GM19467 (cell line): ENCODE data around the gene SFSWAP.
"Not testable (repeated sequence)": the region's sequence is repeated elsewhere in the genome, so short reads cannot be mapped to it uniquely, and the experiment has no call there.

Experiments used
- ATAC-seq: cut with Tn5 transposase; IDR thresholded peaks from one replicate; pipeline ENCODE4 v1.9.1; 2021; ENCODE audit warnings: mild to moderate bottlenecking, moderate library complexity; ENCODE audit not compliant: unreplicated experiment

Gene SFSWAP

GRCh38 chr12:131734336-131735152 lies 23.7 kb downstream of the SFSWAP start:
- ATAC-seq = no peak

GRCh38 chr12:131735153-131735456 lies 24.2 kb downstream of the SFSWAP start:
- no peak for ATAC-seq

GRCh38 chr12:131735476-131736445 lies 24.9 kb downstream of the SFSWAP start:
- ATAC-seq = no peak

DNA sequence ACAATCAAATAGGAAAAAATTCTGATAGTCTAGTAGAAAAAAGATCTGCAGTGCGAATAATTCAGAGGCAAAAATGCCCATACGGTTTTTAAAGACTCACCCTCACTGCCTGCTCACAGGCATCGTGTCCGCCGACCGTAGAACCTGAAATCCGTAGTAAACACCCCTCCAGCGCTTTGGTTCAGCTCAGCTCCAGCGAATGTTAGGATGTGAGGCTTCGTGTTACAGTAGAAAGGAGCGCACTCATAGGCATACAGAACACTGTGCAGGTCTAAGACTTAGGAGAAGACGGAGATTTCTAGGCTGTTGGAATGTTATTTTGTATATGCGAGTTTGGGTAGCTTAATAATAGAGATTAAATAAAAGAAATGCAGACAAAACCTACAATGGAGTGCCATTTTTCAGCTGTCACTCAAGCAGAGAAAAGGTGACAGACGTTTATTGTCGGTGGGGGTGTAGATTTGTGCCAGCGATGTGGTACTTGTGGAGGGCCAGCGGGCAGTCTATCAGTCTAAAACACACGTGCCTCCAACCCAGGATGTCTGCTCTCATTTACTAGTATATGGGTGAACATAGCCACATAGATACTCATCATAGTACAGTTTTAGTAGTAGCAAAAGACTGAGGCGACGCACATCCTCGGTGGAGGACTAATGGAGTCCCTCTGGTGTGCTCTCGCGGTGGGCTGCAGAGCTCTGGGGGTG lies 25.7 kb downstream of the SFSWAP start:
- ATAC-seq = no peak

GRCh38 chr12:131737150-131737827 lies 26.4 kb downstream of the SFSWAP start:
- no peak for ATAC-seq

DNA sequence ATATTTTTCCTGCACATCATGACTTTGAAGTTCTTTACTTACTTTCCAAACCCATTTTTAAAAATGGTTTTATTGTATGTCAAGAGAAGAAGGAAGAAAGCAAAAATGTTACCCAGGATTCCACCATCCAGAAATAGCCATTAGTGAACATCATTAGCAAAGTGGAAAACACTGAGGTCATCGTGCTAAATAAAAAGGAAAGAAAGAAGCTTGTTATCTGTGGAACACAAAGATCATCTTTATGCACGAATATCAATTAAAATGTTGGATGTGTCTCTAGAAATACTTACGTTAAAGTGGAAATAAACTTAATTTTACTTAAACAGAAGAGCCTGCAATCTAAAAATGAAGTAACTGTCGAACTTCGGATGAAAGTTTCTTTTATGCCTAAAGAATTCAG lies 27.3 kb downstream of the SFSWAP start:
- no peak for ATAC-seq

GRCh38 chr12:131740626-131741025 lies 29.7 kb downstream of the SFSWAP start:
- no peak for ATAC-seq

DNA sequence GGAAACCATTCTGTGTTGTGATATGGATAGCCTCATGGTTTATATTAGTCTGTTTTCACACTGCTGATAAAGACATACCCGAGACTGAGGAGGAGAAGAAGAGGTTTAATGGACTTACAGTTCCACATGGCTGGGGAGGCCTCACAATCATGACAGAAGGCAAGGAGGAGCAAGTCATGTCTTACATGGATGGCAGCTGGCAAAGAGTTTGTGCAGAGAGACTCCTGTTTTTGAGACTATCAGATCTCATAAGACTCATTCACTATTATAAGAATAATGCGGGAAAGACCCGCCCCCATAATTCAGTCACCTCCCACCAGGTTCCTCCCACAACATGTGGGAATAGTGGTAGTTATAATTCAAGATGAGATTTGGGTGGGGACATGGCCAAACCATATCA lies 31.9 kb downstream of the SFSWAP start:
- ATAC-seq = not testable (repeated sequence)

DNA sequence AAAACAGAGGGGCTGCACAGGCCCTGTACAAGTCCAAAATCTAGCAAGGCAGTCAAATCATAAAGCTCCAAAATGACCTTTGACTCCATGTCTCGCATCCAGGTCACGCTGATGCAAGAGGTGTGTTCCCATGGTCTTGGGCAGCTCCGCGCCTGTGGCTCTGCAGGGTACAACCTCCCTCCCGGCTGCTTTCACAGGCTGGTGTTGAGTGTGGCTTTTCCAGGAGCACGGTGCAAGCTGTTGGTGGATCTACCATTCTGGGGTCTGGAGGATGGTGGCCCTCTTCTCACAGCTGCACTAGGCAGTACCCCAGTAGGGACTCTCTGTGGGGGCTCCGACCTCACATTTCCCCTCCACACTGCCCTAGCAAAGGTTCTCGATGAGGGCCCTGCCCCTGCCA lies 32.5 kb downstream of the SFSWAP start:
- not testable (repeated sequence) for ATAC-seq

- ATAC-seq = not testable (repeated sequence)
These were observed 33.0 kb downstream of the SFSWAP start for GRCh38 chr12:131743880-131744279.

DNA sequence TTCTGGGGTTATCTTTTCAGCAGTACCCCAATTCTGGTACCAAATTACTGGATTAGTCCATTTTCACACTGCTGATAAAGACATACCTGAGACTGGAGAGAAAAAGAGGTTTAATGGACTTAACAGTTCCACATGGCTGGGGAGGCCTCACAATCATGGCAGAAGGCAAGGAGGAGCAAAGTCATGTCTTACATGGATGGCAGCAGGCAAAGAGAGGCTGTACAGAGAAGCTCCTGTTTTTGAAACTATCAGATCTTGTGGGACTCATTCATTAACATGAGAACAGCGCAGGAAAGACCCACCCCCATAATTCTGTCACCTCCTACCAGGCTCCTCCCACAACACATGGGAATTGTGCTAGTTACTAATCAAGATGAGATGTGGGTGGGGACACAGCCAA lies 33.8 kb downstream of the SFSWAP start:
- not testable (repeated sequence) for ATAC-seq

GRCh38 chr12:131745706-131746105 lies 34.8 kb downstream of the SFSWAP start:
- ATAC-seq = no peak

DNA sequence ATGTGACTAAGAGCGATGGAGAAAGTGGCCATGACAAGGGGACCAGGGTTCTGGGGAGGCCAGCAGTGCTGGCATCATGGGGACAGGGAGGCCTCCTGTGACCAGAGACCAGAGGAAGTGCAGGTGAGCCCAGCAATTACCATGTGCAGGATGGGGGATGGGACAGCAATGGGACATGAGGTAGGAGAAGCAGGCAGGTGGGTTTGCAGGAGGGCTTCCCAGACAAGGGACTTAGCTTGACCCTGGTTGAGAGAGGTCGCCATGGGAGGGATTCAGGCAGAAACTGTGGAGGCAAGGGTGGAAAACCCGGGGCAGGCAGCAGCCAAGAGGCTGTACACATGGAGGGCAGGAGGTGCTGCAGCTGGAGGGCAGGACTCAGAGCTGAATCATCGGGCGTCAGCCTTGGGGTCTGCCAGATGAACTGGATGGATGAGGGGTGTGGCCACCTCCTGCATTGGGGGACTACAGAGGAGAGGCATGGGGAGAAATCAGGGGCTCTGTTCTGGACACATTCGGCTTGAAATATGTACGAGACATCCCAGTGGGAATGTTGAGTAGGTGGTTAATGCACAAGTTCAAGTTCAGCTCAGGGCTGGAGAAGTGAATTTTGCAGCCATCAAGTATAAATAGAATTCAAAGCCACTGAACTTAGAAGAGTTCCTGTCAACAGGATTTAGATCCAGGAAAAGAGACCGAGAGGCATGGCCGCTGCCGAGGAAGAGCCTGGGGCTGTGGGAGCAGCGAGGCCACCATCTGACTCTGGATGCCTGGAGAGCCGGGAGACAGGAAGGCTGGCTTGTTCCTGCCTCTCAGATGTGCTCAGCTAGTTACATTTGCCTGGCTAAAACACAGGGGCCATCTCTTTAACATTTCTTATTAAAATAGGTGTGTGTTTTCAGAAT lies 36.6 kb downstream of the SFSWAP start:
- ATAC-seq = no peak

DNA sequence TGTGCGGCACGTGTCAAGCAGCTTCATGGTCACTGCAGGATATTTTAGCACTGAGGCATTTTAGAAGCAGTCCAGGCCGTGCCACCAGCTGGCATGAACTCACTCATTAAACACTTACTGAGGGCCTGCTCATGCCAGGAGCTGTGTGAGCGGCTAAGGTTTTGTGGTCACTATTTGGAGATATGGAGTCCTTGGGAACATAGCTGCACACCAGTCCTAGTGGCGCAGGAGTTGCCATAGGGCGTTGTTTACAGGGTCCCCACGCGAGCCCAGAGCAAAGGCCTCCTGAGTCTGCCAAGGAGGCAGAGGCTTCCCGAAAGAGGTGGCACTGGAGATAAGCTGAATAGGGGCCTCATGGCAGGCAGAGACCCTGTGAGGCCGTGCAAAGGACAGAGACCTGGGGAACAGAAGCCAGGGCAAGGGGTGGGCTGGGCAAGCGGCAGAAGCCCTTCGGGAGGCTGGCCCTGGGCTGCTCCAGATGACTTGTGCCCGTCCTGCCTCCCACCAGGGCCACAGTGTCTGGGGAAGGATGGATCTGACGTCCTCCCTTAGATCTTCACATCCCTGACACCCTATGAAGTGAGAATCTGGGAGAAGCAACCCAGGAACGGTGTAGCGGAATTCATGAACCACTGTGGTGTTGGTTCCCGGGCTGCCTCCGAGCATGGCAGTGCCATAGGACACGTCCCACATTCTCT lies 38.9 kb downstream of the SFSWAP start:
- ATAC-seq = no peak

DNA sequence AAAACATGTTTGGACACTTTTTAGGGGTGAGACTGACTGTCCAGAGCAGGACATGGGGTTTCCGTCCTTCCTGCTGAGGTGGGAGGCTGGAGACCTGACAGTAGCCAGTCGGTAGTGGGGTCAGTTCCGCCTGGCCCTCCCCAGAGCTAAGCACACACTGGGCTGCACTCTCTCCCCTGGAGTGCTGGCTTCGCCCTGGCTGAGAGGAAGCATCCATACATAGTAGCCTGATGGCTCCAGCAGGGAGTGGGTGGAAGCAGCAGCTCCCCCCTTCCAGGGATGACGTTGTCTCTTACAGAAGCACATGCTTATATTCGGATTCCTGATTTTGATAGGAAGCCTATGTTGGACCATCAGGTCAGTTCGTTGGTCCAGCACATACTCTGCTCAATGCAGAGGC lies 40.4 kb downstream of the SFSWAP start:
- no peak for ATAC-seq

- ATAC-seq = no peak
These were observed 41.6 kb downstream of the SFSWAP start for GRCh38 chr12:131752451-131752850.

DNA sequence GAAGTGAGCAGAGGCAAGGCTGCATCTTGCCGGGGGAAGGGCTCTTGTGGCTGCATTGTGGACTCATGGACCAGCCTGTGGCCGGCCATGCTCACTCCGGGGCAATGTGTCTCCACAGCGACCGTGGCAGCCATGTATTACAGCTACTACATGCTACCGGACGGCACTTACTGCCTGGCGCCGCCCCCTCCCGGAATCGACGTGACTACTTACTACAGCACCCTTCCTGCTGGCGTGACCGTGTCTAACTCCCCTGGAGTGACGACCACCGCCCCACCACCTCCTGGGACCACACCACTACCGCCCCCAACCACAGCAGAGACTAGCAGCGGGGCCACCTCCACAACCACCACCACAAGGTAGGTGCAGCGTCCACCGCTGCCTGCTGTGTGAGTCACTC lies 42.1 kb downstream of the SFSWAP start:
- ATAC-seq = no peak

GRCh38 chr12:131753757-131754156 lies 42.9 kb downstream of the SFSWAP start:
- no peak for ATAC-seq

GRCh38 chr12:131754184-131754583 lies 43.3 kb downstream of the SFSWAP start:
- no peak for ATAC-seq
